Erythroblast (primary cell): ENCODE results near the gene TCF12.

ENCODE experiments used
- DNase-seq, 2 experiments: peaks; one replicate each; lab custom pipeline; 2025; lab: John Stamatoyannopoulos, UW
- GATA1 ChIP-seq: IDR thresholded peaks from 2 replicates; pipeline ENCODE4 v1.6.1; 2011; ENCODE audit warnings: low read depth, mild to moderate bottlenecking, control low read depth, low read length, moderate library complexity
- POLR2A ChIP-seq: IDR thresholded peaks from 2 replicates; pipeline ENCODE4 v1.6.1; 2011; ENCODE audit warnings: mild to moderate bottlenecking, low read length

Gene TCF12

GRCh38 chr15:56967336-56967735, 48.9 kb downstream of the TCF12 start:
- DNase-seq: no peak
- TF ChIP-seq GATA1 (no peak), POLR2A (no peak)

- TF ChIP-seq GATA1: no peak
- TF ChIP-seq POLR2A: no peak
- no peak for DNase-seq
Observed at GRCh38 chr15:56968256-56968655, 49.8 kb downstream of the TCF12 start.

DNA sequence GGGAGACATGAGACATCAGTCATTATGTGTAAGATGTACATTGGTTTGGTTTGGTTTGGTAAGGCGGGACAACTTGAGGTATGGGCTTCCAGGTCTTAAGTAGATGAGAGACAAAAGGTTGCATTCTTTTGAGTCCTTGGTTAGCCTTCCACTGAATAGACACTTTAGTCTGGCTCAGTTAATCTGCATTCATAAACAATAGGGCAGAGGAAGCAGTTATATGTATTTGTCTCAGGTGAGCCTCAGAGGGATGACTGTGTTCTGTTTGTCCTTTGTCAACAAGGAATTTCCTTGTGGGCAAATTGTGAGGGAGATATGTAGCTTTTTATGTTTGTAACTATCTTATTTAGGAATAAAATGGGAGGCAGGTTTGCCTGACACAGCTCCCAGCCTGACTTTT, 50.4 kb downstream of the TCF12 start:
- DNase-seq: no peak
- TF ChIP-seq POLR2A: no peak
- no peak for TF ChIP-seq GATA1

- no peak for TF ChIP-seq GATA1
- TF ChIP-seq POLR2A: no peak
- DNase-seq: no peak
Observed at GRCh38 chr15:56969265-56969895, 50.9 kb downstream of the TCF12 start.

DNA sequence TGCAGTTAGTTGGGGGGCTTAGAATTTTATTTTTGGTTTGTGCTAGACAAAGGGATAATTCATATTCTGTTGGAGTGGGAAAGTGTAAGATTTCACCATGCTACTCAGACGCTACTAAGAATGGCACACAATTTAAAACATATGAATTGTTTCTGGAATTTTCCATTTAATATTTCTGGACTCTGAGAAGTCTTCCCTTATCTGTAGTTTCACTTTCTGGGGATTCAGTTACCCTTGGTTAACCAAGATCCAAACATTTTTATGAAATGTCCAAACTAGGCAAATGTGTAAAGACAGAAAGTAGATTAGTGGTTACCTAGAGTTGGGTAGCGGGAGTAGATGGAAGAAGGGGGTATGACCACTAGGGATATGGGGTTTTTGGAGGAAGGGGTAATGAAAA, 53.1 kb downstream of the TCF12 start:
- no peak for DNase-seq
- no peak for TF ChIP-seq POLR2A
- no peak for TF ChIP-seq GATA1

DNA sequence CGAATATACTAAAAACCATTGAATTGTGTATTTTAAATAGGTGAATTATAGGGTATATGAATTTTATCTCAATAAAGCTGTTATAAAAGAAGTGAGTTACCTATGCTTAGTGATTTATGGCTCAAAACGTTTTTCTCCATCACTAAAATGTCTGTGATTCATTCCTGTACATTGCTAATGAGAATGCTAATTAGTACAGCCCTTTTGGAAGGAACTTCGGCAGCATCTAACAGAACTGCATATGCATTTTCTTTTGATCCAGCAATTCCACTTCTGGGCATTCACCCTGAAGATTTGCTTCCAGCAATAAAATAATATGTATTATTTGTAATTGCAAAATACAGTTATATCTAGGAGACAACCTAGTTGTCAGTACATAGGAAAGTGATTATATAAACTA, 53.6 kb downstream of the TCF12 start:
- no peak for TF ChIP-seq POLR2A
- no peak for TF ChIP-seq GATA1
- DNase-seq: no peak

- TF ChIP-seq GATA1 (no peak), POLR2A (no peak)
- peak; percentile 7 to 9 for DNase-seq
Observed at GRCh38 chr15:56972426-56972825, 54.0 kb downstream of the TCF12 start.

- TF ChIP-seq GATA1: no peak
- no peak for TF ChIP-seq POLR2A
- peak in 1 of 2 experiments; percentile 26 for DNase-seq
Observed at GRCh38 chr15:56973463-56973862, 55.0 kb downstream of the TCF12 start.

GRCh38 chr15:56977232-56977631, 58.8 kb downstream of the TCF12 start:
- no peak for DNase-seq
- no peak for TF ChIP-seq GATA1
- TF ChIP-seq POLR2A: no peak

- DNase-seq: no peak
- TF ChIP-seq GATA1 (no peak), POLR2A (no peak)
Observed at GRCh38 chr15:56978898-56979662, 60.6 kb downstream of the TCF12 start.

DNA sequence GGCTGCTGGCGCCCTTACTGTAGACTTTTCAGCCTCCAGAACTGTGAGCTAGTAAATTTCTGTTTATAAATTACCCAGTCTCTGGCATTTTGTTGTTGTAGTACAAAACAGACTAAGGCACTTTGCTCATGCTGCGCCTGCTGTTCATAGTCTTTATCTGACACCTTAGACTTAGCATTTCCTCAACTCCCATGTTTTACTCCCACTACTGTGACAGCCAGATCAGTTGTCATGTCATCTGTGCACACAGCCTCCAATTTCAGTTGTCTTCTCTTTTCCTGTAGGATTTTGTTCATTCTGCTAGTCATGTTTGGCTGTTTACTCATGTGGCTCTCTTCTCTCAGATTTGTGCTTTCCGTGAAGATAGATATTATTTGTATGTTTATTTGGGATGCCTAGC, 62.0 kb downstream of the TCF12 start:
- no peak for DNase-seq
- TF ChIP-seq POLR2A (no peak), GATA1 (no peak)

- no peak for TF ChIP-seq POLR2A
- no peak for TF ChIP-seq GATA1
- DNase-seq: no peak
Observed at GRCh38 chr15:56981160-56981559, 62.7 kb downstream of the TCF12 start.

- TF ChIP-seq GATA1: no peak
- TF ChIP-seq POLR2A: no peak
- DNase-seq: no peak
Observed at GRCh38 chr15:56982987-56983386, 64.5 kb downstream of the TCF12 start.

GRCh38 chr15:56984681-56985481, 66.4 kb downstream of the TCF12 start:
- DNase-seq: no peak
- TF ChIP-seq POLR2A (no peak), GATA1 (no peak)

DNA sequence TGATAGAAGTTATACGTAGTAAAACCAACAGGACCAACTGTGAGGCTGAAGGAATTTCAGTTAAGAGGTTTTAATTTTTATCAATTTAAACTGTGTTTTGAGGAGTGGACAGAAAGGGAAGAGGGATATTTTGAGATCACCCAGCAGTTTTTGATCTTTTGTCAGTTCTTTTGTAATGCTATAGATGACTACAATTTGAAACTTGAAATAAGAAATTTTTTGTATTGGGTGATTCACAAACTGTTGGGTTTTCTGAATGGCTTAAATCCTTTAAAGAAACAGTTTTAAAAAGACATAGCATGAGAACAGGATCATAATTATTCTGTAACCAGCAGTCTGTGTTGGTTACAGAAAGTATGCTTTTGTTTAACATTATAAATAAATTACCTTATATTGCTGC, 67.4 kb downstream of the TCF12 start:
- DNase-seq: no peak
- TF ChIP-seq GATA1: no peak
- TF ChIP-seq POLR2A: no peak
